Esophagus squamous epithelium (tissue), 4 donors: ENCODE data around the gene FIGNL2.

Source experiments
- CTCF ChIP-seq, 6 experiments: fragments of 450-650 bp in 4 of 6; fragments of 200-600 bp in 2 of 6; sonication (generic) in 2 of 6; IDR thresholded peaks; one replicate each; pipeline ENCODE4 v1.5.1; 2016 to 2019; ENCODE audit warnings: antibody characterized with exemption in 6 of 6, mild to moderate bottlenecking in 4 of 6, moderate library complexity in 4 of 6
- POLR2A ChIP-seq, 4 donors: fragments of 450-650 bp; IDR thresholded peaks; one replicate each; pipeline ENCODE4 v1.6.1; 2017; ENCODE audit warnings: antibody characterized with exemption in 4 of 4, mild to moderate bottlenecking in 4 of 4, moderate library complexity in 3 of 4

- TF ChIP-seq CTCF (IDR thresholded peaks at IDR 0.05) (no peak), POLR2A (IDR thresholded peaks at IDR 0.05) (no peak)
Measured at GRCh38 chr12:51833448-51834227, 14.9 kb downstream of the FIGNL2 start.
